Measurements from ENCODE around the gene TMEM178B.

DNA sequence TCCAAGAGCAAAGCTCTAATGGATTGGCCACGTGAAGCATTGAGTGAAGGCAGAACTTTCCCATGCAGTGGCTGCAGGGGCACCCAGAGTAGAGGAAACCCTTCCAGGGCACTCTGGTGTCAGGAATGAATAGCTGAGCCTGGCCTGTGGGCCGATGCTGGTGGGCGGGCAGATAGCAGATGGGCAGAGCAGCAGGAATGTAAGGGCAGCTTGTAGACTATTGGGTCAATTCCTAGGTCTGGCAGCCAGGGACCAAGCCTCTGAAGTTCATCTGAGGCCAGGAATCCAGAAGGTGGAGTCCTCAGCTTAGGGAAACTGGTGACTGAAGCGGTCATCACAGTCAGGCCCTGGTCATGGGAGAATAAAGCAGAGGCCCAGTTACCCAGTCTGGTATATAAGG is 115.4 kb downstream of the TMEM178B start:
- no peak for TF ChIP-seq PML (IDR thresholded peaks at IDR 0.05; ENCODE audit: low read length)
- TF ChIP-seq TBL1XR1 (IDR thresholded peaks at IDR 0.05; ENCODE audit: low read depth, low read length), result no peak
- TF ChIP-seq SP1 (IDR thresholded peaks at IDR 0.05; ENCODE audit: low read depth, low read length), result no peak
- TF ChIP-seq, protein P1, sequence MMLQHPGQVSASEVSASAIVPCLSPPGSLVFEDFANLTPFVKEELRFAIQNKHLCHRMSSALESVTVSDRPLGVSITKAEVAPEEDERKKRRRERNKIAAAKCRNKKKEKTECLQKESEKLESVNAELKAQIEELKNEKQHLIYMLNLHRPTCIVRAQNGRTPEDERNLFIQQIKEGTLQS (IDR thresholded peaks at IDR 0.05; ENCODE audit: borderline replicate concordance, extremely low read depth, low read depth, low read length), result no peak

All from GM12878 (cell line).